PC-3 (cell line): ENCODE measurements around the gene REEP6. TPM values are rescaled to one million over a fixed set of nuclear protein-coding genes. Genes with fewer than 3 reads are reported as not detected.

Experiments used
- ATAC-seq: fragments of 200-7000 bp; cut with Tn5 transposase; 2 replicates; pipeline ENCODE4 v1.9.1; 2020; ENCODE audit warnings: mild to moderate bottlenecking, moderate library complexity
- BruUV-seq: library from RNA; stranded (reverse); fragments of 400-500 nt; replicated peaks from 2 replicates; lab custom pipeline; 2021; lab: Mats Ljungman, UMichigan
- CTCF ChIA-PET: fragments of 300-600 bp; sonication (Branson Sonifier 250); formaldehyde crosslinking; loops from one replicate; lab custom pipeline; 2022; ENCODE audit warnings: antibody characterized with exemption; lab: Charles Lee
- POLR2A ChIA-PET: fragments of 300-600 bp; sonication (Branson Sonifier 250); formaldehyde crosslinking; loops from one replicate; lab custom pipeline; 2022; ENCODE audit warnings: antibody characterized with exemption; ENCODE audit not compliant: unreplicated experiment; lab: Charles Lee
- DNase-seq: peaks from one replicate; pipeline ENCODE4 v3.0.0-alpha.2; 2015
- H2AFZ ChIP-seq: fragments of 300-600 bp; sonication (generic); 2 replicates; pipeline ENCODE4 v1.6.0; 2016; ENCODE audit warnings: antibody characterized with exemption, low read length
- H3F3A ChIP-seq: fragments of 300-600 bp; sonication (generic); one replicate; pipeline ENCODE4 v1.6.0; 2017; ENCODE audit warnings: antibody characterized with exemption, low read length, control low read depth, mild to moderate bottlenecking; ENCODE audit not compliant: unreplicated experiment
- H3K27ac ChIP-seq: fragments of 300-600 bp; sonication (generic); 2 replicates; pipeline ENCODE4 v1.5.1; 2016; ENCODE audit warnings: mild to moderate bottlenecking, low read length
- H3K27me3 ChIP-seq: fragments of 300-600 bp; sonication (generic); 2 replicates; pipeline ENCODE4 v1.6.1; 2016; ENCODE audit warnings: low read length, mixed read lengths
- H3K36me3 ChIP-seq: fragments of 300-600 bp; sonication (generic); 2 replicates; pipeline ENCODE4 v1.6.1; 2016; ENCODE audit warnings: low read depth, mixed run types, low read length, mixed read lengths
- H3K4me1 ChIP-seq: fragments of 300-600 bp; sonication (generic); 2 replicates; pipeline ENCODE4 v1.5.1; 2016; ENCODE audit warnings: low read length; ENCODE audit not compliant: insufficient read depth
- H3K4me2 ChIP-seq: fragments of 300-600 bp; sonication (generic); 2 replicates; pipeline ENCODE4 v1.6.0; 2016; ENCODE audit warnings: low read length
- H3K4me3 ChIP-seq: fragments of 300-600 bp; sonication (generic); 2 replicates; pipeline ENCODE4 v1.5.1; 2016; ENCODE audit warnings: mild to moderate bottlenecking, low read length, mixed read lengths
- H3K79me2 ChIP-seq: fragments of 300-600 bp; sonication (generic); 2 replicates; pipeline ENCODE4 v1.6.1; 2017; ENCODE audit warnings: low read length, mixed read lengths
- H3K9ac ChIP-seq: fragments of 300-600 bp; sonication (generic); 2 replicates; pipeline ENCODE4 v1.6.0; 2016; ENCODE audit warnings: mild to moderate bottlenecking, low read length
- H3K9me2 ChIP-seq: fragments of 300-600 bp; sonication (generic); replicated peaks from 2 replicates; pipeline ENCODE4 v1.6.1; 2016; ENCODE audit warnings: mixed run types, low read length, mixed read lengths
- H3K9me3 ChIP-seq: fragments of 300-600 bp; sonication (generic); 2 replicates; pipeline ENCODE4 v1.6.1; 2016; ENCODE audit warnings: low read length, mixed read lengths
- H4K20me1 ChIP-seq: fragments of 300-600 bp; sonication (generic); 2 replicates; pipeline ENCODE4 v1.6.1; 2016; ENCODE audit warnings: low read length, mixed read lengths
- CTCF ChIP-seq: fragments of 300-600 bp; sonication (generic); conservative IDR thresholded peaks from 2 replicates; pipeline ENCODE4 v1.5.1; 2017; ENCODE audit warnings: antibody characterized with exemption, low read depth, mild to moderate bottlenecking, low read length
- EZH2 ChIP-seq: fragments of 300-600 bp; sonication (generic); IDR thresholded peaks from one replicate; pipeline ENCODE4 v1.6.1; 2017; ENCODE audit warnings: antibody characterized with exemption, mild to moderate bottlenecking, low read length; ENCODE audit not compliant: unreplicated experiment
- EZH2phosphoT487 ChIP-seq: fragments of 300-600 bp; sonication (generic); IDR thresholded peaks from 2 replicates; pipeline ENCODE4 v1.6.1; 2018; ENCODE audit warnings: mild to moderate bottlenecking, antibody characterized with exemption, low read length, borderline replicate concordance
- intact Hi-C: fragments of 100-400 bp; cut with micrococcal nuclease; formaldehyde crosslinking; loops from 2 replicates; pipeline ENCODE4 v1.9.0; 2023
- total RNA-seq: library from RNA; depleted of rRNA; stranded (reverse); fragments of >200 nt; gene quantifications from 2 replicates; pipeline ENCODE4 v1.2.3, GENCODE V29; 2014

The REEP6 gene
- total RNA-seq, 1 experiment from 2014 or later: 27.2 TPM

GRCh38 chr19:1481224-1481892 lies 9.6 kb upstream of the REEP6 start:
- Histone ChIP-seq H3K9me3 (no peaks in the 10 kb centered on the region), H3K79me2 (peaks cover 22% of the 10 kb centered on the region), H3K27ac (no peak overlapping the region), H3K27me3 (no peaks in the 10 kb centered on the region), H3K4me2 (no peak overlapping the region), H2AFZ (no peak overlapping the region), H3F3A (no peaks in the 10 kb centered on the region), H3K9me2 (no peaks in the 10 kb centered on the region), H3K4me1 (no peaks in the 10 kb centered on the region), H3K4me3 (no peak overlapping the region), H3K9ac (no peak overlapping the region), H3K36me3 (no peaks in the 10 kb centered on the region), H4K20me1 (no peaks in the 10 kb centered on the region)
- DNase-seq (no peak), ATAC-seq (no peak)
- BruUV-seq: no TSS peak
- TF ChIP-seq CTCF (no peak), EZH2 (no peak), EZH2phosphoT487 (no peak)
- intact Hi-C loops: no loop called here
- CTCF ChIA-PET: no interaction called here
- POLR2A ChIA-PET: no interaction called here

- H4K20me1 ChIP-seq: no peaks in the 10 kb centered on the region
- no peaks in the 10 kb centered on the region for H3K9me2 ChIP-seq
- no peak overlapping the region for H3K9ac ChIP-seq
- TF ChIP-seq CTCF: no peak
- TF ChIP-seq EZH2phosphoT487: no peak
- no peaks in the 10 kb centered on the region for H3K36me3 ChIP-seq
- intact Hi-C loops: no loop called here
- H3K9me3 ChIP-seq: no peaks in the 10 kb centered on the region
- no TSS peak for BruUV-seq
- no peaks in the 10 kb centered on the region for H3F3A ChIP-seq
- H3K4me2 ChIP-seq: no peak overlapping the region
- peaks cover 18% of the 10 kb centered on the region for H3K79me2 ChIP-seq
- H3K27me3 ChIP-seq: no peaks in the 10 kb centered on the region
- H3K4me1 ChIP-seq: no peaks in the 10 kb centered on the region
- ATAC-seq (no peak), DNase-seq (no peak)
- H3K4me3 ChIP-seq: no peak overlapping the region
- no peak overlapping the region for H2AFZ ChIP-seq
- ChIA-PET CTCF (no interaction called here), POLR2A (no interaction called here)
- no peak overlapping the region for H3K27ac ChIP-seq
Observed at GRCh38 chr19:1481893-1482360, 9.1 kb upstream of the REEP6 start.

GRCh38 chr19:1482361-1483130 lies 8.4 kb upstream of the REEP6 start:
- Histone ChIP-seq H3K9ac (no peak overlapping the region), H3K36me3 (no peaks in the 10 kb centered on the region), H3K4me2 (no peak overlapping the region), H3K4me3 (no peak overlapping the region), H4K20me1 (no peaks in the 10 kb centered on the region), H3F3A (no peaks in the 10 kb centered on the region), H3K9me3 (no peaks in the 10 kb centered on the region), H3K27me3 (no peaks in the 10 kb centered on the region), H3K27ac (no peak overlapping the region), H3K9me2 (no peaks in the 10 kb centered on the region), H3K79me2 (peaks cover 13% of the 10 kb centered on the region), H2AFZ (no peak overlapping the region), H3K4me1 (no peaks in the 10 kb centered on the region)
- TF ChIP-seq CTCF: no peak
- no peak for TF ChIP-seq EZH2phosphoT487
- TF ChIP-seq EZH2: no peak
- POLR2A ChIA-PET: no interaction called here
- intact Hi-C loops: no loop called here
- CTCF ChIA-PET: no interaction called here
- DNase-seq (no peak), ATAC-seq (no peak)
- BruUV-seq: no TSS peak
